Naive thymus-derived CD4-positive, alpha-beta T cell (primary cell): ENCODE measurements around the gene PMIS2. TPM values are rescaled to one million over a fixed set of nuclear protein-coding genes. Genes with fewer than 3 reads are reported as not detected.

ENCODE experiments used
- ATAC-seq: fragments of 150-1000 bp; cut with Tn5 transposase; 2 replicates; pipeline ENCODE4 v1.10.0; 2021; ENCODE audit warnings: mild to moderate bottlenecking, moderate library complexity
- CTCF ChIA-PET: fragments of 350-600 bp; sonication (Branson Sonifier 250); formaldehyde crosslinking; loops from one replicate; lab custom pipeline; 2021; ENCODE audit warnings: antibody characterized with exemption; lab: Charles Lee
- POLR2A ChIA-PET: fragments of 350-600 bp; sonication (Branson Sonifier 250); formaldehyde crosslinking; loops from one replicate; lab custom pipeline; 2021; ENCODE audit warnings: antibody characterized with exemption, inconsistent platforms; lab: Charles Lee
- DNase-seq, 9 donors: peaks; one replicate each; pipeline versions ENCODE4 v3.0.0 to v3.0.0-alpha.2; 2020 to 2022; ENCODE audit warnings: mixed read lengths in 1 of 9
- H3K27ac ChIP-seq: one replicate; pipeline ENCODE4 v1.7.0; 2013; ENCODE audit warnings: mild to moderate bottlenecking, low read depth, low read length, moderate library complexity
- H3K27me3 ChIP-seq, 2 donors: one replicate each; pipeline ENCODE4 v1.7.0; 2013; ENCODE audit warnings: low read length in 2 of 2, mild to moderate bottlenecking in 2 of 2, moderate library complexity in 2 of 2; ENCODE audit not compliant: control insufficient read depth in 2 of 2, insufficient read depth in 2 of 2
- H3K36me3 ChIP-seq, 3 experiments: 1 replicate in 2 of 3; 2 replicates in 1 of 3; pipeline ENCODE4 v1.7.0; 2013; ENCODE audit warnings: low read length in 3 of 3, mild to moderate bottlenecking in 3 of 3, moderate library complexity in 1 of 3; ENCODE audit not compliant: insufficient read depth in 3 of 3, control insufficient read depth in 2 of 3
- H3K4me1 ChIP-seq, 2 donors: one replicate each; pipeline ENCODE4 v1.7.0; 2013; ENCODE audit warnings: low read length in 2 of 2, mild to moderate bottlenecking in 2 of 2, moderate library complexity in 1 of 2; ENCODE audit not compliant: control insufficient read depth in 2 of 2, insufficient read depth in 2 of 2
- H3K4me3 ChIP-seq: 2 replicates; pipeline ENCODE4 v1.7.0; 2013; ENCODE audit warnings: mild to moderate bottlenecking, low read length
- H3K9me3 ChIP-seq, 3 experiments: 1 replicate in 2 of 3; 2 replicates in 1 of 3; pipeline ENCODE4 v1.7.0; 2013; ENCODE audit warnings: low read length in 3 of 3; ENCODE audit not compliant: control insufficient read depth in 2 of 3
- H3K27ac Mint-ChIP-seq, 9 donors: one replicate each; pipeline ENCODE4 v1.8.0; 2020 to 2022; ENCODE audit warnings: mixed read lengths in 9 of 9, mild to moderate bottlenecking in 8 of 9, moderate library complexity in 5 of 9, inconsistent platforms in 2 of 9
- H3K27me3 Mint-ChIP-seq, 5 donors: one replicate each; pipeline ENCODE4 v1.8.0; 2021 to 2022; ENCODE audit warnings: mixed read lengths in 5 of 5, mild to moderate bottlenecking in 1 of 5
- H3K36me3 Mint-ChIP-seq, 5 donors: one replicate each; pipeline ENCODE4 v1.8.0; 2020 to 2022; ENCODE audit warnings: mixed read lengths in 5 of 5, mild to moderate bottlenecking in 3 of 5, inconsistent platforms in 1 of 5
- H3K4me1 Mint-ChIP-seq, 7 donors: one replicate each; pipeline ENCODE4 v1.8.0; 2020 to 2022; ENCODE audit warnings: mixed read lengths in 7 of 7, mild to moderate bottlenecking in 3 of 7, inconsistent platforms in 1 of 7
- H3K4me3 Mint-ChIP-seq, 10 donors: one replicate each; pipeline ENCODE4 v1.8.0; 2020 to 2022; ENCODE audit warnings: mild to moderate bottlenecking in 10 of 10, mixed read lengths in 10 of 10, moderate library complexity in 6 of 10, inconsistent platforms in 2 of 10
- H3K9me3 Mint-ChIP-seq, 11 donors: one replicate each; pipeline ENCODE4 v1.8.0; 2020 to 2022; ENCODE audit warnings: mixed read lengths in 11 of 11, mild to moderate bottlenecking in 4 of 11, inconsistent platforms in 1 of 11, moderate library complexity in 1 of 11
- intact Hi-C, 2 donors: fragments of 100-400 bp; cut with micrococcal nuclease; formaldehyde crosslinking; loops; one replicate each; pipeline ENCODE4 v1.15.1; 2023
- polyA plus RNA-seq, 2 donors: library from polyadenylated mRNA; unstranded; fragments of 300-500 nt; fragmentation: Illumina TruSeq; gene quantifications; one replicate each; pipeline ENCODE4 v1.2.3, GENCODE V29; 2021
- total RNA-seq, 6 experiments: library from RNA in 5 of 6; stranded (reverse) in 5 of 6; gene quantifications; 1 replicate in 5 of 6; 2 replicates in 1 of 6; pipeline ENCODE4 v1.2.3 and lab custom pipeline; 2021 to 2026

Gene PMIS2
- total and polyA plus RNA-seq, 7 experiments from 2014 or later, result not detected

DNA sequence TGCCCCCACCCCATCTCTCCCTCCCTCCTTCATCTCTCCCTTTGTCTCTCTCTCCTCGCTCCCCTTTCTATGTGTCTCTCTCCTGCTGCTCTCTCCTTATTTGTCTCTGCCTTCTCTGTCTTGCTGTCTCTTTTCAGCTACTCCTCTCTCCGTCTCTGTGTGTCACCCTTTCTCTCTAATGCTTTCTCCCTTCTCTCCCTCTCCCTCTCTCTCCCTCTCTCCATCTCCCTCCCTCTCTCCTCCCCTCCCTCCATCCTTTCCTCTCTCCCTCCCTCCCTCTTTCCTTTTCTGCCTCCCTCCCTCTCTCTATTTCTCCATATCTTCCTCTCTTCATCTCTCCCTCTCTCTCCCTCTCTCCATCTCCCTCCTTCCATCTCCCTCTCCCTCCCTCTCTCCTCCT is 23.2 kb upstream of the PMIS2 start:
- no peak overlapping the region for H3K4me3 ChIP-seq

DNA sequence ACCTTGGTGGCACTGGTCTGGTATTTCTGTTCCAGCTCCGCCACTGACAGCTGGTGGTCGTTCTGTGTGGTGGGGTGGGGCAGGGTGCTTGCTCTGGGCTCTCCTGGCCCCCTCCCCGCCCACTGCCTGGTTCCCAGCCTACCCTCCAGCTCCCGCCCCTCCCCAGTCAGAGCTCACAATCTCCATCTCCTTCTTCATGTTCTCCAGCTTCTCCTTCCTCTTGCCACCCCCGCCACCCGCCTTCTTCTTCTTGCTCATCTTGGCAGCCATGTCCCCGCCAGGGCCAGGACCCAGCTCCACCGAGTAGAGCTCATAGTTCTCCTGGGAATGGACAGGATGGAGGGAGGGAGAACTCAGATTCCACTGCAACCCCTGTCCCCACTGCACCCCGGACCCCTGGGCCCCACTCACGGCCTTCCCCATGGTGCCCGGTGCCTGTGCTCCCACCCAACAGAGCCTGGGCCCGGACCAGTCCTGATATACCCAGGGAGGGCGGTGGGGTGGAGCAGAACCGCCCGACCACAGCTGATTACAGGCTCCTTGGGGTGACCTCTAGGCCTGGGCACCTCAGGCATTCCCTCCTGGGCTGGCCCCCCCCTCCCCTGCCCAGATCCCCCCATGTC is 22.7 kb upstream of the PMIS2 start, which contains the start of gene ATP4A:
TSS of gene ATP4A (minus strand) at position 452 of the 623 bp plus-strand sequence. CDS start at position 423, 29 bp downstream.
- Mint-ChIP-seq H3K36me3 (peaks cover 0 to 8% (median 0%) of the 10 kb centered on the region in 5 donors), H3K4me1 (peaks cover 0 to 9% (median 5%) of the 10 kb centered on the region in 7 donors), H3K4me3 (no peak within 1 kb of the TSS), H3K9me3 (peaks cover 0 to 8% (median 0%) of the 10 kb centered on the region in 11 donors), H3K27me3 (peaks cover 30 to 60% (median 46%) of the 10 kb centered on the region in 5 donors), H3K27ac (no peak within 1 kb of the TSS)
- ATAC-seq (no peak), DNase-seq (no peak)
- intact Hi-C loops, result no loop called here
- Histone ChIP-seq H3K27me3 (peaks cover 0 to 10% of the 10 kb centered on the region in 2 donors), H3K9me3 (no peaks in the 10 kb centered on the region), H3K36me3 (no peaks in the 10 kb centered on the region), H3K4me1 (peaks cover 0 to 7% of the 10 kb centered on the region in 2 donors), H3K4me3 (no peak within 1 kb of the TSS), H3K27ac (no peak within 1 kb of the TSS)
- CTCF ChIA-PET, result no interaction called here
- POLR2A ChIA-PET, result no interaction called here

More for the DNA sequence above, 23.2 kb upstream of the PMIS2 start:
- Mint-ChIP-seq H3K36me3 (peaks cover 0 to 8% (median 0%) of the 10 kb centered on the region in 5 donors), H3K27ac (no peak overlapping the region), H3K27me3 (peaks cover 32 to 60% (median 46%) of the 10 kb centered on the region in 5 donors), H3K4me1 (peaks cover 0 to 12% (median 7%) of the 10 kb centered on the region in 7 donors), H3K4me3 (no peak overlapping the region), H3K9me3 (peaks cover 0 to 8% (median 0%) of the 10 kb centered on the region in 11 donors)
- H3K27ac ChIP-seq, result no peak overlapping the region
- H3K36me3 ChIP-seq, result no peaks in the 10 kb centered on the region
- ChIA-PET CTCF (no interaction called here), POLR2A (no interaction called here)
- no peak for DNase-seq
- intact Hi-C loops, result no loop called here
- peaks cover 0 to 12% of the 10 kb centered on the region in 2 donors for H3K4me1 ChIP-seq
- H3K27me3 ChIP-seq, result peaks cover 0 to 10% of the 10 kb centered on the region in 2 donors
- no peaks in the 10 kb centered on the region for H3K9me3 ChIP-seq
- no peak for ATAC-seq

DNA sequence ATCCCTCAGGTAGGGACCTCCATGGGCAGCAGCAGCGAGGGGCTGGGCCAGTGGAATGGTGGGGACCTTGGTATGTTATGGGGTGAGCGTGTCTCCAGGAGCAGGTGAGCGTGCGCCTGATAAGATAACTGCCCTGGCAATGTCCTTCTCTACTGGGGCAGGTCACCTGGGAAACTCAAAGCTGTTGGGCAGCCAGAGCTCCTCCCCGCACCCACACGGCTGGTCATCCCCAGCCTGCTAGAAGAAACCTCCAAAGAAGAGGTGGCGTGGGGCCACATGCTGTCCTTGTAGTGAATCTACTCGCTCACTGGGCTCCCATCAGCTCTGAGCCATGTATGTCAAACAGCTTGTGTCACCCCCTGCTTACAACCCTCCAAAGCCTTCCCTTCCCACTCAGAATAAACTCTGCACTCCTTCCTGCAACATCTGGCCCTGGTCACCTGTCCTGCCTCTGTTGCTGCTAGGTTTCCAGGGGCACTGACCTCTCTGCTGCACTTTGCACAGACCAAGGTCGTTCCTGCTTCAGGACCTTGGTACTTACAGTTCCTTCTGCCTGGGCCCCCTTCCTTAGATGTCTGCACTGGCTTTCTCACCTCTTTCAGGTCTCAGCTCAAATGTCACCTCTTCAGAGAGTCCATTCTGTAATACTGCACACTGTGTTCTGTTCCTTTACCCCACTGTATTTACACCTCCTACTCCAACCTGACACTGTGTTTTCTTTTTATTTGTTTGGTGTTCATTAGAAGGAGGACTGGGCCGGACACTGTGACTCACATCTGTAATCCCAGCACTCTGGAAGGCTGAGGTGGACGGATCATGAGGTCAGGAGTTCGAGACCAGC is 20.7 kb upstream of the PMIS2 start:
- Mint-ChIP-seq H3K27ac (no peak overlapping the region), H3K27me3 (peaks cover 19 to 49% (median 41%) of the 10 kb centered on the region in 5 donors), H3K4me3 (peak overlapping the region in 1 of 10 donors; percentile 60), H3K36me3 (peaks cover 0 to 8% (median 0%) of the 10 kb centered on the region in 5 donors), H3K4me1 (peaks cover 0 to 9% (median 0%) of the 10 kb centered on the region in 7 donors), H3K9me3 (peaks cover 0 to 8% (median 0%) of the 10 kb centered on the region in 11 donors)
- Histone ChIP-seq H3K4me3 (no peak overlapping the region), H3K27ac (no peak overlapping the region), H3K36me3 (no peaks in the 10 kb centered on the region), H3K9me3 (no peaks in the 10 kb centered on the region), H3K4me1 (no peaks in the 10 kb centered on the region), H3K27me3 (peaks cover 0 to 6% of the 10 kb centered on the region in 2 donors)
- POLR2A ChIA-PET, result no interaction called here
- CTCF ChIA-PET, result no interaction called here
- ATAC-seq, result no peak
- intact Hi-C loops, result no loop called here
- no peak for DNase-seq

DNA sequence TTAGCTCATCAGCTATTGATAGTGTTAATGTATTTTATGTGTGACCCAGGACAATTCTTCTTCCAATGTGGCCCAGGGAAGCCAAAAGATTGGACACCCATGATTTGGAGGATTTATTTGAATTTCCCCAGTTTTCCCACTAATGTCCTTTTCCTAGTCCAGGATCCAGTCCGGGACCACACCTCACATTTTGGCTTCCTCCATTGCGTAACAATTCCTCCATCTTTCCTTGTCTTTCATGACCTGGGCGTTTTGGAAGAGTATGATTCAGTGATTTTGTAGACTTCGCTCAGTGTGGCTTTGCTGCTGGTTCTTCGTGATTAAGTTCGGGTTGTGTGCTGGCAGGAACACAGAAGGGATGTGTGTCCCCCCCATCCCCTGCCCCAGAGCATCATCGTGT is 19.2 kb upstream of the PMIS2 start:
- Histone ChIP-seq H3K27ac (no peak overlapping the region), H3K4me3 (no peak overlapping the region), H3K27me3 (no peaks in the 10 kb centered on the region), H3K9me3 (no peaks in the 10 kb centered on the region), H3K36me3 (no peaks in the 10 kb centered on the region), H3K4me1 (no peaks in the 10 kb centered on the region)
- no peak overlapping the region for H3K4me3 Mint-ChIP-seq
- peaks cover 0 to 4% (median 0%) of the 10 kb centered on the region in 5 donors for H3K36me3 Mint-ChIP-seq
- ATAC-seq, result no peak
- POLR2A ChIA-PET, result no interaction called here
- H3K4me1 Mint-ChIP-seq, result peaks cover 0 to 3% (median 0%) of the 10 kb centered on the region in 7 donors
- H3K27me3 Mint-ChIP-seq, result peaks cover 10 to 46% (median 29%) of the 10 kb centered on the region in 5 donors
- no peak for DNase-seq
- CTCF ChIA-PET, result no interaction called here
- H3K9me3 Mint-ChIP-seq, result peaks cover 0 to 1% (median 0%) of the 10 kb centered on the region in 11 donors
- no peak overlapping the region for H3K27ac Mint-ChIP-seq
- intact Hi-C loops, result no loop called here

DNA sequence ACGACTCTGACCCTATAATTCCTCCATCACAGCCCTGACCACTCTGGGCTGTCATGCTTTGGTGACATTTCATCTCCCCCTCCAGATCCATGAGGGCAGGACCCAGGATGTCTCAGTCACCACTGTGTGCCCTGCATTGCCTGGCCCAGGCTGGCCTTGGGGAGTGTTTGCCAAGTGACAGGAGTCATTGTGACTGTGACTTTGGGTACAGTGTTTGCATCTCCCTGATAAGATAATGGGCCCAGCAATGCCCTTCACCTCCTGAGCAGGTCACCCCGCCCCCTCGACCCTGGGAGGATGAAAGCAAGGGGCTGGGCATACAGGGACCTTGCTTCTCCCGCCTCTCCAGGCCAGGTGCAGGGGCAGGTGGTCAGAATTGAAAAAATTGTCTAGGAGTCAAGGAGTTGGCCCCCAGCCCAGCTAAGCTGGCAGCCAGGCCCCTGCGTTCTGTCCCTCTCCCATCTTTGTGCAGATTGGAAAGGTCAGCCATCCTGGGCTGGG is 16.6 kb upstream of the PMIS2 start:
- Histone ChIP-seq H3K9me3 (no peaks in the 10 kb centered on the region), H3K4me3 (no peak overlapping the region), H3K27me3 (no peaks in the 10 kb centered on the region), H3K27ac (no peak overlapping the region), H3K4me1 (no peaks in the 10 kb centered on the region), H3K36me3 (no peaks in the 10 kb centered on the region)
- peaks cover 5 to 27% (median 19%) of the 10 kb centered on the region in 5 donors for H3K27me3 Mint-ChIP-seq
- no peak for ATAC-seq
- intact Hi-C loops, result no loop called here
- POLR2A ChIA-PET, result no interaction called here
- peaks cover 0 to 10% (median under 1%) of the 10 kb centered on the region in 11 donors for H3K9me3 Mint-ChIP-seq
- H3K27ac Mint-ChIP-seq, result no peak overlapping the region
- no peak for DNase-seq
- CTCF ChIA-PET, result no interaction called here
- H3K36me3 Mint-ChIP-seq, result peaks cover 0 to 1% (median 0%) of the 10 kb centered on the region in 5 donors
- H3K4me3 Mint-ChIP-seq, result no peak overlapping the region
- H3K4me1 Mint-ChIP-seq, result peaks cover 0 to 3% (median 0%) of the 10 kb centered on the region in 7 donors

DNA sequence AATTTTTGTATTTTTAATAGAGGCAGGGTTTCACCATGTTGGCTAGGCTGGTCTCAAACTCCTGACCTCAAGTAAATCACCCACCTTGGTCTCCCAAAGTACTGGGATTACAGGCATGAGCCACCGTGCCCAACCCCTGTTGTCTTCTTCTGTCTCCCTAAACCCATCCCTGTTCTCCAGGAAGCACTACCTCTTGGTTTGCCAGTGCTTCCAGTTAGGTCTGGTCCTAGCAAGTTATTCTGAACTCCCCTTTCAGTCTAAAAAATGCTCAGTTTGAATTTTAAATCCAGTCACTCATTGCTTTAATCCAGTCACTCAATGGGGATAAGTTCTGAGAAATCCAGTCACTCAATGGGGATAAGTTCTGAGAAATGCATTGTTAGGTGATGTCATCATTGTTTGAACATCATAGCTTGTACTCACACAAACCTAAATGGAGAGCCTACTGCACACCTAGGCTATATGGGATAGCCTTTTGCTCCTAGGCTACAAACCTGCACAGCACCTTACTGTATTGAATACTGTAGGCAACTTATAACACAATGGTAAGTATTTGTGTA is 14.5 kb upstream of the PMIS2 start:
- Histone ChIP-seq H3K27ac (no peak overlapping the region), H3K27me3 (no peaks in the 10 kb centered on the region), H3K4me3 (no peak overlapping the region), H3K36me3 (no peaks in the 10 kb centered on the region), H3K4me1 (no peaks in the 10 kb centered on the region), H3K9me3 (peaks cover 0 to 11% (median 0%) of the 10 kb centered on the region in 3 experiments)
- peaks cover 0 to 32% (median 15%) of the 10 kb centered on the region in 11 donors for H3K9me3 Mint-ChIP-seq
- H3K36me3 Mint-ChIP-seq, result peaks cover under 1 to 13% (median 9%) of the 10 kb centered on the region in 5 donors
- H3K4me1 Mint-ChIP-seq, result peaks cover 0 to 3% (median 0%) of the 10 kb centered on the region in 7 donors
- intact Hi-C loops, result no loop called here
- no peak overlapping the region for H3K4me3 Mint-ChIP-seq
- ATAC-seq (no peak), DNase-seq (no peak)
- peaks cover 3 to 25% (median 17%) of the 10 kb centered on the region in 5 donors for H3K27me3 Mint-ChIP-seq
- H3K27ac Mint-ChIP-seq, result no peak overlapping the region
- ChIA-PET POLR2A (no interaction called here), CTCF (no interaction called here)
